CD14-positive monocyte (primary cell): ENCODE measurements around the gene PTPRN2. TPM values are rescaled to one million over a fixed set of nuclear protein-coding genes. Genes with fewer than 3 reads are reported as not detected.

Source experiments
- DNase-seq, 3 donors: peaks; one replicate each; pipeline ENCODE4 v3.0.0-alpha.2; 2011 to 2022
- H2AFZ ChIP-seq: 2 replicates; pipeline ENCODE4 v1.6.0; 2012; ENCODE audit warnings: mild to moderate bottlenecking, low read depth, low read length, inconsistent platforms; ENCODE audit not compliant: insufficient read depth, poor library complexity, severe bottlenecking
- H3K27ac ChIP-seq, 2 donors: 1 replicate in 1 of 2; 2 replicates in 1 of 2; pipeline ENCODE4 v1.5.1; 2012 to 2013; ENCODE audit warnings: low read length in 2 of 2, control low read depth in 1 of 2, inconsistent platforms in 1 of 2, low read depth in 1 of 2, mild to moderate bottlenecking in 1 of 2
- H3K27me3 ChIP-seq, 2 donors: one replicate each; pipeline versions ENCODE4 v1.6.0 to v1.6.1; 2011 to 2013; ENCODE audit warnings: low read length in 2 of 2; ENCODE audit not compliant: control insufficient read depth in 2 of 2, insufficient read depth in 2 of 2
- H3K36me3 ChIP-seq, 2 donors: replicated peaks in 1 of 2; 1 replicate in 1 of 2; 2 replicates in 1 of 2; pipeline versions ENCODE4 v1.5.1 to v1.6.1; 2012 to 2013; ENCODE audit warnings: low read length in 2 of 2, control low read depth in 1 of 2, inconsistent platforms in 1 of 2, mild to moderate bottlenecking in 1 of 2; ENCODE audit not compliant: insufficient read depth in 2 of 2, control insufficient read depth in 1 of 2
- H3K4me1 ChIP-seq, 2 donors: 1 replicate in 1 of 2; 2 replicates in 1 of 2; pipeline versions ENCODE4 v1.5.1 to v1.6.1; 2012 to 2013; ENCODE audit warnings: low read length in 2 of 2, control low read depth in 1 of 2, inconsistent platforms in 1 of 2, mild to moderate bottlenecking in 1 of 2, moderate library complexity in 1 of 2; ENCODE audit not compliant: insufficient read depth in 2 of 2, control insufficient read depth in 1 of 2
- H3K4me2 ChIP-seq: replicated peaks from 2 replicates; pipeline ENCODE3; 2012; ENCODE audit warnings: low read length, moderate library complexity, mild to moderate bottlenecking; ENCODE audit not compliant: poor library complexity, severe bottlenecking; ENCODE audit errors: extremely low read depth
- H3K4me3 ChIP-seq, 3 experiments: fragments of 200-600 bp in 1 of 3; sonication (generic) in 1 of 3; replicated peaks in 1 of 3; 1 replicate in 2 of 3; 2 replicates in 1 of 3; pipeline ENCODE4 v1.5.1; 2011 to 2013; ENCODE audit warnings: low read length in 3 of 3, mild to moderate bottlenecking in 3 of 3, control low read depth in 2 of 3, low read depth in 2 of 3, inconsistent platforms in 1 of 3, moderate library complexity in 1 of 3
- H3K79me2 ChIP-seq: 2 replicates; pipeline ENCODE4 v1.6.0; 2012; ENCODE audit warnings: mild to moderate bottlenecking, control low read depth, inconsistent platforms, low read length, moderate library complexity; ENCODE audit not compliant: insufficient read depth
- H3K9ac ChIP-seq: 2 replicates; pipeline ENCODE4 v1.6.0; 2017; ENCODE audit warnings: low read length, mild to moderate bottlenecking; ENCODE audit not compliant: insufficient read depth, poor library complexity, severe bottlenecking
- H3K9me3 ChIP-seq, 2 donors: replicated peaks in 1 of 2; 1 replicate in 1 of 2; 2 replicates in 1 of 2; pipeline versions ENCODE4 v1.5.1 to v1.6.1; 2012 to 2013; ENCODE audit warnings: low read length in 2 of 2, control low read depth in 1 of 2; ENCODE audit not compliant: control insufficient read depth in 1 of 2, insufficient read depth in 1 of 2
- H4K20me1 ChIP-seq: 2 replicates; pipeline ENCODE4 v1.6.0; 2012; ENCODE audit warnings: mild to moderate bottlenecking, low read length, control low read depth, moderate library complexity; ENCODE audit not compliant: insufficient read depth
- H3K27ac Mint-ChIP-seq, 7 donors: one replicate each; pipeline ENCODE4 v1.8.0; 2020; ENCODE audit warnings: mild to moderate bottlenecking in 7 of 7, mixed read lengths in 7 of 7, moderate library complexity in 6 of 7, inconsistent platforms in 2 of 7
- H3K27me3 Mint-ChIP-seq, 3 donors: one replicate each; pipeline ENCODE4 v1.8.0; 2021 to 2022; ENCODE audit warnings: low read depth in 3 of 3, mild to moderate bottlenecking in 3 of 3, mixed read lengths in 3 of 3, moderate library complexity in 3 of 3, inconsistent platforms in 1 of 3
- H3K36me3 Mint-ChIP-seq, 2 donors: one replicate each; pipeline ENCODE4 v1.8.0; 2020; ENCODE audit warnings: mixed read lengths in 2 of 2, inconsistent platforms in 1 of 2, mild to moderate bottlenecking in 1 of 2
- H3K4me1 Mint-ChIP-seq: one replicate; pipeline ENCODE4 v1.8.0; 2020; ENCODE audit warnings: mild to moderate bottlenecking, mixed read lengths
- H3K4me3 Mint-ChIP-seq, 2 donors: one replicate each; pipeline ENCODE4 v1.8.0; 2020; ENCODE audit warnings: mild to moderate bottlenecking in 2 of 2, mixed read lengths in 2 of 2, moderate library complexity in 1 of 2
- H3K9me3 Mint-ChIP-seq, 7 donors: one replicate each; pipeline ENCODE4 v1.8.0; 2020 to 2022; ENCODE audit warnings: mixed read lengths in 7 of 7, mild to moderate bottlenecking in 6 of 7, moderate library complexity in 6 of 7, inconsistent platforms in 2 of 7
- WGBS: methylation state at CpG from one replicate; pipeline ENCODE4 v1.1.5; 2013; ENCODE audit warnings: missing lambda C conversion rate; ENCODE audit not compliant: insufficient coverage; 5-methylcytosine and 5-hydroxymethylcytosine counted together
- intact Hi-C, 2 donors: fragments of 100-400 bp; cut with micrococcal nuclease; formaldehyde crosslinking; loops; one replicate each; pipeline versions ENCODE4 v1.15.0 to v1.15.1; 2023
- polyA plus RNA-seq, 3 donors: library from polyadenylated mRNA; depleted of rRNA in 1 of 3; unstranded in 2 of 3; stranded (reverse) in 1 of 3; fragments of 300-500 nt in 2 of 3; fragments of >200 nt in 1 of 3; fragmentation: Illumina TruSeq in 2 of 3; gene quantifications; 1 replicate in 2 of 3; 2 replicates in 1 of 3; pipeline ENCODE4 v1.2.3, GENCODE V29; 2012 to 2021
- TF ChIP-seq, protein P1 (sequence below): fragments of 200-600 bp; IDR thresholded peaks from one replicate; pipeline ENCODE4 v1.8.0; 2022; ENCODE audit warnings: antibody characterized with exemption, mild to moderate bottlenecking

PTPRN2 gene
- polyA plus RNA-seq, 3 donors = 0.25 to 1.4 (median 0.97) TPM

GRCh38 chr7:157767506-157768197, 820.0 kb downstream of the PTPRN2 start:
- Histone ChIP-seq H3K36me3 (no peaks in the 10 kb centered on the region), H3K27me3 (peaks cover 0 to 6% of the 10 kb centered on the region in 2 donors), H3K4me2 (no peak overlapping the region), H3K9me3 (peaks cover 18 to 24% of the 10 kb centered on the region in 2 donors), H2AFZ (no peak overlapping the region), H3K9ac (no peak overlapping the region), H4K20me1 (no peaks in the 10 kb centered on the region), H3K4me3 (no peak overlapping the region), H3K4me1 (peaks cover 0 to 4% of the 10 kb centered on the region in 2 donors), H3K27ac (no peak overlapping the region), H3K79me2 (no peaks in the 10 kb centered on the region)
- no peaks in the 10 kb centered on the region for H3K36me3 Mint-ChIP-seq
- H3K9me3 Mint-ChIP-seq = peaks cover 22 to 33% (median 24%) of the 10 kb centered on the region in 7 donors
- intact Hi-C loops = loop anchor here in 1 of 2 donors (10.0 kb wide), 1 partner anchor 107 kb away; no protein-coding TSS in a partner anchor
- no peak overlapping the region for H3K27ac Mint-ChIP-seq
- 93% methylated on average over 9 of the region's 14 CpGs for WGBS
- TF ChIP-seq, protein P1, sequence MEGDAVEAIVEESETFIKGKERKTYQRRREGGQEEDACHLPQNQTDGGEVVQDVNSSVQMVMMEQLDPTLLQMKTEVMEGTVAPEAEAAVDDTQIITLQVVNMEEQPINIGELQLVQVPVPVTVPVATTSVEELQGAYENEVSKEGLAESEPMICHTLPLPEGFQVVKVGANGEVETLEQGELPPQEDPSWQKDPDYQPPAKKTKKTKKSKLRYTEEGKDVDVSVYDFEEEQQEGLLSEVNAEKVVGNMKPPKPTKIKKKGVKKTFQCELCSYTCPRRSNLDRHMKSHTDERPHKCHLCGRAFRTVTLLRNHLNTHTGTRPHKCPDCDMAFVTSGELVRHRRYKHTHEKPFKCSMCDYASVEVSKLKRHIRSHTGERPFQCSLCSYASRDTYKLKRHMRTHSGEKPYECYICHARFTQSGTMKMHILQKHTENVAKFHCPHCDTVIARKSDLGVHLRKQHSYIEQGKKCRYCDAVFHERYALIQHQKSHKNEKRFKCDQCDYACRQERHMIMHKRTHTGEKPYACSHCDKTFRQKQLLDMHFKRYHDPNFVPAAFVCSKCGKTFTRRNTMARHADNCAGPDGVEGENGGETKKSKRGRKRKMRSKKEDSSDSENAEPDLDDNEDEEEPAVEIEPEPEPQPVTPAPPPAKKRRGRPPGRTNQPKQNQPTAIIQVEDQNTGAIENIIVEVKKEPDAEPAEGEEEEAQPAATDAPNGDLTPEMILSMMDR = no peak
- no peak for DNase-seq
- no peak overlapping the region for H3K4me3 Mint-ChIP-seq
- H3K4me1 Mint-ChIP-seq = peaks cover 4% of the 10 kb centered on the region
- peaks cover 4 to 10% (median 6%) of the 10 kb centered on the region in 3 donors for H3K27me3 Mint-ChIP-seq

DNA sequence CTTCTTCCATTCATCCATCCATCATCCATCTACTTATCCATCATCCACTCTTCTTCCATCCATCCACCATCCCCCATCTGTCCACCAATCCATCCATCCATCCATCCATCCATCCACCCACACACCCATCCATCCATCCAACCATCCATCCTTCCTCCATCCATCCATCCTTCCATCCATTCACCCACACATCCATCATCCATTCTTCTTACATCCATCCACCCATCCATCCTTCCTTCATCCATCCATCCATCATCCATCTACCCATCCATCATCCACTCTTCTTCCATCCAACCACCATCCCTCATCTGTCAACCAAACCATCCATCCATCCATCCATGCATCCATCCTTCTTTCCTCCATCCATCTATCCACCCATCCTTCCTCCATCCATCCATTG, 821.5 kb downstream of the PTPRN2 start:
- no peak overlapping the region for H3K9ac ChIP-seq
- no peaks in the 10 kb centered on the region for H3K79me2 ChIP-seq
- H3K9me3 ChIP-seq = peaks cover 12 to 17% of the 10 kb centered on the region in 2 donors
- Mint-ChIP-seq H3K36me3 (no peaks in the 10 kb centered on the region), H3K4me3 (peak overlapping the region in 1 of 2 donors; percentile 14), H3K4me1 (peaks cover 4% of the 10 kb centered on the region), H3K27ac (no peak overlapping the region), H3K27me3 (peaks cover 4 to 8% (median 6%) of the 10 kb centered on the region in 3 donors), H3K9me3 (peaks cover 14 to 22% (median 17%) of the 10 kb centered on the region in 7 donors)
- no peak overlapping the region for H3K27ac ChIP-seq
- no peaks in the 10 kb centered on the region for H4K20me1 ChIP-seq
- H3K36me3 ChIP-seq = no peaks in the 10 kb centered on the region
- TF ChIP-seq, protein P1 = no peak
- H3K27me3 ChIP-seq = peaks cover 0 to 6% of the 10 kb centered on the region in 2 donors
- intact Hi-C loops = loop anchor here in 1 of 2 donors (10.0 kb wide), 1 partner anchor 109 kb away; no protein-coding TSS in a partner anchor
- no peak overlapping the region for H2AFZ ChIP-seq
- H3K4me2 ChIP-seq = no peak overlapping the region
- H3K4me1 ChIP-seq = peaks cover 0 to 4% of the 10 kb centered on the region in 2 donors
- DNase-seq = no peak
- H3K4me3 ChIP-seq = no peak overlapping the region
